Bronchial epithelial cell (primary cell): ENCODE measurements around the gene REL. TPM values are rescaled to one million over a fixed set of nuclear protein-coding genes. Genes with fewer than 3 reads are reported as not detected.

ENCODE experiments used
- DNase-seq: peaks from one replicate; pipeline ENCODE4 v3.0.0-alpha.2; 2010; ENCODE audit warnings: low read depth
- FAIRE-seq: peaks from 2 replicates; lab custom pipeline; 2011; peaks lifted over from hg19 to GRCh38; lab: Jason Lieb, UNC
- H3K27me3 ChIP-seq: 2 replicates; pipeline ENCODE4 v1.5.1; 2011; ENCODE audit warnings: low read length; ENCODE audit not compliant: control insufficient read depth, insufficient read depth
- H3K36me3 ChIP-seq: 2 replicates; pipeline ENCODE4 v1.5.1; 2011; ENCODE audit warnings: low read length; ENCODE audit not compliant: control insufficient read depth, insufficient read depth
- H3K4me3 ChIP-seq: 2 replicates; pipeline ENCODE4 v1.5.1; 2011; ENCODE audit warnings: mild to moderate bottlenecking, low read depth, low read length, control low read depth
- total RNA-seq: library from RNA; depleted of rRNA; stranded (reverse); fragments of >200 nt; gene quantifications from 2 replicates; pipeline ENCODE4 v1.2.1, GENCODE V29; 2014
- TF ChIP-seq, protein P1 (sequence below): IDR thresholded peaks from 2 replicates; pipeline ENCODE4 v1.5.1; 2011; ENCODE audit warnings: mild to moderate bottlenecking, moderate library complexity, low read length, control low read depth, inconsistent platforms; ENCODE audit not compliant: insufficient read depth, severe bottlenecking

REL gene
- total RNA-seq, 1 donor from 2014 or later = 9.0 TPM

DNA sequence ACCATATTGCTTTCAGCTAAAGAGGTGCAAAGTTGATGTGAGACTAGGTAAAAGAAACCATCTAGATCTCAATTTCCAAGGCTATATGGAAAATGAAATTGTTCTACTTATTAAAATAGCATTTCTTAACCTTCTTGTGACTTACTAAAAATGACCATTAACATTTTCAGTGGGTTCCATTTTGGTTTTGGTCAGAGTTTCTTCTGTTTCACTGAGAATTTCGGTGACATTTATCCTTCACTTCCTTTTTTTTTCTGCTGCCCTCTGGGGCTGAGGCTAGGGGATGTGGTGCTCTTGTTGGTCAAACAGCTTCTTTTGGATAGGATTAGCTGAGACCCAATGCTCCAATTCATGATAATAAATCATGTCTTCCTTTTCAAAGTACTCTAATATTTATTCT, 44.3 kb upstream of the REL start:
- no peak for FAIRE-seq
- H3K27me3 ChIP-seq = no peaks in the 10 kb centered on the region
- TF ChIP-seq, protein P1, sequence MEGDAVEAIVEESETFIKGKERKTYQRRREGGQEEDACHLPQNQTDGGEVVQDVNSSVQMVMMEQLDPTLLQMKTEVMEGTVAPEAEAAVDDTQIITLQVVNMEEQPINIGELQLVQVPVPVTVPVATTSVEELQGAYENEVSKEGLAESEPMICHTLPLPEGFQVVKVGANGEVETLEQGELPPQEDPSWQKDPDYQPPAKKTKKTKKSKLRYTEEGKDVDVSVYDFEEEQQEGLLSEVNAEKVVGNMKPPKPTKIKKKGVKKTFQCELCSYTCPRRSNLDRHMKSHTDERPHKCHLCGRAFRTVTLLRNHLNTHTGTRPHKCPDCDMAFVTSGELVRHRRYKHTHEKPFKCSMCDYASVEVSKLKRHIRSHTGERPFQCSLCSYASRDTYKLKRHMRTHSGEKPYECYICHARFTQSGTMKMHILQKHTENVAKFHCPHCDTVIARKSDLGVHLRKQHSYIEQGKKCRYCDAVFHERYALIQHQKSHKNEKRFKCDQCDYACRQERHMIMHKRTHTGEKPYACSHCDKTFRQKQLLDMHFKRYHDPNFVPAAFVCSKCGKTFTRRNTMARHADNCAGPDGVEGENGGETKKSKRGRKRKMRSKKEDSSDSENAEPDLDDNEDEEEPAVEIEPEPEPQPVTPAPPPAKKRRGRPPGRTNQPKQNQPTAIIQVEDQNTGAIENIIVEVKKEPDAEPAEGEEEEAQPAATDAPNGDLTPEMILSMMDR = no peak
- no peak for DNase-seq
- H3K4me3 ChIP-seq = no peak overlapping the region
- H3K36me3 ChIP-seq = no peaks in the 10 kb centered on the region

DNA sequence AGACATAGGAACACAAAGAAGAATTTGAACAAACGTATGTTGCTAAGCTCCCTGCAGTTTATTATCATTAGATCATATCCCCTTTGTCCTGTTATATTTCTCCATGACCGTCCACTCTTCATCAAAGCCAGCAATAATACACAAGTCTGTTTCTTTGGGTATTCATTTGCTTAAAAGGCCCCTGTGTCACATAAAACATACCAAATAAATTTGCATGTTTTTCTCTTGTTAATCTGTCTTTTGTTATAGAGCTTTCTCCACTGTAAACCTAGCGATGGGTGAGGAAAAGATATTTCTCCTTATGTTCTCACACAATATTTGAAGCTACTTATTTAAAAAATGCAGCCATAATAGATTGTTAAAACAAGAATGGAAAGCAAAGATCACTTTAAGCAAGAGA, 42.9 kb upstream of the REL start:
- TF ChIP-seq, protein P1 = no peak
- Histone ChIP-seq H3K36me3 (no peaks in the 10 kb centered on the region), H3K27me3 (no peaks in the 10 kb centered on the region), H3K4me3 (no peak overlapping the region)
- FAIRE-seq = no peak
- DNase-seq = no peak

DNA sequence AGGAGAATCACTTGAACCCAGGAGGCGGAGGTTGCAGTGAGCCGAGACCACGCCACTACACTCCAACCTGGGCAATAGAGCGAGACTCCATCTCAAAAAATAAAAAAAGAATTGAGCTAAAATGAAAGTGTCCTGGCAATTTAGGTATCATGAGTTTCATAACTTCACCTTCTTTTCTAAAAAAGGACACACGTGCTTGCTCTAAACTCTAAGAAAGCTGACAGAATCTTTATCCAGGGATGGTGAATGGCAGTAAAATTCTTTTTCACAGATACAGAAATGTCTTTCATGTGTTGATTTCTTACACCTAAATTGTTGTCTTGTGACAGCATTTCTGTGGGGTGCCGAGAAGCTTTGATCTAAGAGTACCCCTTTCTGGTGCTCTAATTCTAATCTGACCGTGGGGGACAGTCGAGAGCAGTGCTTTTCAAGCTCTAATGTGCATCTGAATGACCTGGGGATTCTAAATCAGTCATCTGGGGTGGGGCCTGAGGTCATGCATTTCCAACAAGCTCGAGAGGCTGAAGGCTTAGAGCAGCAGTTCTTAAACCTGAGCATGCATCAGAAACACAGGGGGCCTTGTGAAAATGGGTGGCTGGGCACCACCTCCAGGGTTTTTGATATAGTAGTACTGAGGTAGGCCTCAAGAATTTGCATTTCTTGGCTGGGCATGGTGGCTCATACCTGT, 42.1 kb upstream of the REL start:
- no peaks in the 10 kb centered on the region for H3K36me3 ChIP-seq
- TF ChIP-seq, protein P1 = no peak
- FAIRE-seq (no peak), DNase-seq (no peak)
- no peaks in the 10 kb centered on the region for H3K27me3 ChIP-seq
- no peak overlapping the region for H3K4me3 ChIP-seq

DNA sequence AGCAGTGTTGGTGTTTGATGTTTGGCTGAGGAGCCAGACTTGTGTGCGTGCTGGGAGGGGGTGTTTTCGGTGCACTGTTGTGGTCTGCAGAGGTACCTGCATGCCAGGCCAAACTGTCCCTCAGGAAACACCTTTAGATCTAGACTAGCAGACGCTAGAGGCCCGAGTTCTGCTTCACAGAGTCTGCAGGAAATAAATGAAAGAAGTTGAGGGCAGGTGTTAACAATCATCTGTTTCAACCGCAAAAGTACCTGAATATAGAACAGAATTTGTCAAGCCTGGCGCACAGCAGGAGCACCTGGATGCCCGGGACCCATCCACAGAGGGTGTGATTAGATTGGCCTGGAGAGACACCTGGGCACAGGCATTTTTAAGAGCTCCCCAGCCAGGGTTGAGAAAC, 40.5 kb upstream of the REL start:
- Histone ChIP-seq H3K36me3 (no peaks in the 10 kb centered on the region), H3K4me3 (no peak overlapping the region), H3K27me3 (no peaks in the 10 kb centered on the region)
- TF ChIP-seq, protein P1 = no peak
- FAIRE-seq (no peak), DNase-seq (no peak)

DNA sequence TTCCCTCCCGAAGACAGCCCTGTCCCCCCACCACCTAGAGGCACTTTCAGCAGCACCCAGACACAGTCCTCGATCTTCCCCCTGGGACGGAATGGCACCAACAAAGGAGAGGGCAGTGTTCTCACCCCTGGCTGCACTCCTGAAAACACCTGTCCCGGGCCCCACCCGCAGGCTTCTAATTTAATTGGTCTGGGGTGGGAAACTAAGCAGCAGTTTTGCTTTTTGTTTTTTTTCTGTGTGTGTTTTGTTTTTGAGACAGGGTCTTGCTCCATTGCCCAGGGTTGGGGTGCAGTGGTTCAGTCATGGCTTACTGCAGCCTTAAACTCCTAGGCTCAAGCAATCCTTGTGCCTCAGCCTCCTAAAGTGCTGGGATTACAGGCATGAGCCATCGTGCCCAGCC, 38.4 kb upstream of the REL start:
- no peak overlapping the region for H3K4me3 ChIP-seq
- TF ChIP-seq, protein P1 = no peak
- no peak for FAIRE-seq
- DNase-seq = no peak
- no peaks in the 10 kb centered on the region for H3K36me3 ChIP-seq
- H3K27me3 ChIP-seq = no peaks in the 10 kb centered on the region

DNA sequence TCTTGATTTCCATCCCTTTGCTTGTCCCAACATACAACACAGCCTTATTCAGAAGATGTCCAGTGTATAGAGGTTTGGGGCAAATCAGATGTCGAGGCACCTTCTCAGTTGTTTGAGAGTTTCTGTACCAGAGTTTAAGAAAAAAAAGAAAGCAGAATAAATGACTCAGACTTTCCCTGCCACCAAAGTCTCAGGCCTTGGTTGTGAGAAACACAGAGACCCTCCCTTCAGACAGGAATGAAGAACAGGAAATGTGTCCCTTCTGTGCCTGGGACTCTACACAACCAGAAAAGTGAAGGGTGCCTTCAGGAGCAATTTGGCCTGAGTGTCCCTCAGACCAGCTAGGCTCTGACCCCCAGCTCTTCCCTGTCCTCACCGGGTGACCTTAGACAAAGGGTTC, 37.3 kb upstream of the REL start:
- FAIRE-seq (no peak), DNase-seq (no peak)
- no peaks in the 10 kb centered on the region for H3K36me3 ChIP-seq
- no peaks in the 10 kb centered on the region for H3K27me3 ChIP-seq
- H3K4me3 ChIP-seq = no peak overlapping the region
- TF ChIP-seq, protein P1 = no peak
